NCI-H524 treated with DMSO at 0.1 percent for 48 hours (cell line): ENCODE data around the gene HMOX1.
"Not testable (repeated sequence)": the region's sequence is repeated elsewhere in the genome, so short reads cannot be mapped to it uniquely, and the experiment has no call there.

Experiments used
- DNase-seq: peaks from one replicate; lab custom pipeline; 2025; lab: John Stamatoyannopoulos, UW

The HMOX1 gene

DNA sequence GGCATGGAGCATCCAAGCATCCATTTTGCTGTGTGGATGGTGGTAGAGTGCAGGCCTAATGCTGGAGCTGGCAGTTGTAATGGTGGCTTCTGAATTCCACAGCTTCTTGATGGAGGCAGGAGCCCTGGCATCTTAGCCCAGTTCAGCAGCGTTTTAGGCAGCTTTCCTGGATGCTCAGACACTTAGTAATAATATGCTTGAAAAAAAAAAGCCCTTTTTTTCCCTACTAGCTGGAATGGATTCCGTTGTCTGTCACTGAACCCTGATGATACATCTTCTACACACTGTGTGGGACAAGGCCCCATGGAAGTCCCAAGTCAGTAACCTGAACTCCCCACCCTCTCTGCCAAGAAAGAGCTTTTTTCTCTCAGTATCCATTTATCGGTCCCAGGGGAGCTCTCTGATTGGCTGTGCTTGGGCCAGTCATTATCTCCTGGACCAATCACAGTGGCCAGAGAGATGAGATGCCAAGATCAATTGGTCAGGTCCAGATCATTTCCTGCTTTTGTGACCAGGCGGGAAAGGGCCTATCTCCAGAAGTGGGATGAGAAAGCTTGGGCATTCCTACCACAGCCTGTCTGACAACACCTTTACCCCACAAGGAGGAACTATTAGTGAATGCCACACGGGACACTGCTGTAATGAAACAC, 53.3 kb downstream of the HMOX1 start:
- DNase-seq = no peak

DNA sequence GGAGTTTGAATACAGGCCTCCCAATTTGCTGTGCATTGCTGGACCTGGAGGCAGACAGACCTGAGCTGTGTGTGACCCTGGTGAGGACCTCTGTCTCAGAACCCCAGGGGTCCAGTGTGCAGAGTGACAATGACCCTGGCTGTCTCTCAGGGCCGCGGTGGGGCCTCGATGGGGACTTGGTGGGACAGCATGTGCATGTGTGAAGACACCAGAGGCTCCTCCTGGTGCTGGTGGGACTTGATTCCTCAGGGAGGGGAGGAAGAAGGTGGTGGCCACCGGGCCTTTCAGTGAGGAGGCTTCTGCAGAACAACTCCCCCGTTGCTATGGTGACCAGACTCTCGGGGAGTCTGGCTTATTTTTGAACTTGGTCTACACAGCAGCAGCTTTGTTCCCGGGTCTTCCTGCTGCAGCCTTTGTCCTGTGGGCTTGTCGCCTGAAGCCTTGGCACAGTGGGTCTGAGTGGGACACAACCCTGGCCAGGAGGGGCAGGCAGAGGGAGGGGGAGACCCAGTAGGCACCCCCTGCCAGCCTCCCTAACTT, 54.4 kb downstream of the HMOX1 start:
- no peak for DNase-seq

DNA sequence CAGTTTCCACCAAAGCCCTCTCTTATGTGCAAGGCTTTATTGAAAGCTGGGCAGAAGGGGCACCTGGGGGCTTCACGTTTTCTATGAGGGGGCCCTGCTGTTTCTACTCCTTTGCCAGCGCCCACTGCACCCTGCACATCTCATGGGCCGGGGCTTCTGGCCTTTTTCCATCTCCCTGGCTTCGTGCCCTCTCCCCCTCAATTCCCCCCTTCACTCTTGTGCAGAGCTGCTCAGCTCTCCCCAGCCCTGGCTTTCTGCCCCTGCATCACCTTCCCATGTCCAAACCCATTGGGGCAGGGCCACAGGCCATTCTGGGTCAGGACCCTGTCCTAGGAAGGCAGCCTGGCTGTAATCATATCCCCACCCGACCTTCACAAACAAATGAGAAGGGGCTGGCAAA, 55.5 kb downstream of the HMOX1 start:
- no peak for DNase-seq

DNA sequence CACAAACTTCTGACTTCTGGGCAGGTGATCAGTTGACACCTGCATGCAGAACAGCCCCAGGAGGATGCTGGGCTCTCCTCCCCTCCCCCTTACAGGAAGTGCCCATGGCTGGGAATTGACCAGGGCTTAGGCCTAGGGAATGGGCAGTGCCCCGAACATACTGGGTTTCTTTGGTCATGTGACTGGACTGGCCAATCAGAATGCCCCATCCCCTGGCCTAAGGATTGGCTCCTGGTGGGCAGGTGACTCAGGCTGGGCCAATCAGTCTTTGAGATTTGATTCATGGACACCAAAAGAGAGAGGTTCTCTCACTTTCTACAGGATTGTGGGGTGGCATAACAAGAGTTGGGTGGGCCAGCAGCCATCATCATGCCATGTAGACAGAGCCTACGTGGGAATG, 56.2 kb downstream of the HMOX1 start:
- DNase-seq = no peak

- not testable (repeated sequence) for DNase-seq
Observed at GRCh38 chr22:35438673-35439364, 57.9 kb downstream of the HMOX1 start.

DNA sequence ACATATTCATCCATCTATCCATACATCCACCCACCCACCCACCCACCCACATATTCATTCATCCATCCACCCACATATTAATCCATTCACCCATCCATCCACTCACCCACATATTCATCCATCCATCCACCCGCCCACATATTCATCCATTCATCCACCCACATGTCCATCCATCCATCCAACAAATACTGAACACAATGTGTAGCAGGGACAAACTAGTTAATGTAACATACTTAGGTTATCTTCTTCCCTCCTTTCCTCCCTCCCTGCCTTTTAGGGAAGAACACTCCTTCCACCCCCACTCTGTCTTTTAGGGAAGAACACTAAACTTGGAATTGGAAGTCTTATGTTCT, 58.4 kb downstream of the HMOX1 start:
- no peak for DNase-seq

GRCh38 chr22:35440129-35440528, 59.2 kb downstream of the HMOX1 start:
- no peak for DNase-seq

- DNase-seq = no peak
Observed at GRCh38 chr22:35441489-35442100, 60.7 kb downstream of the HMOX1 start.

DNA sequence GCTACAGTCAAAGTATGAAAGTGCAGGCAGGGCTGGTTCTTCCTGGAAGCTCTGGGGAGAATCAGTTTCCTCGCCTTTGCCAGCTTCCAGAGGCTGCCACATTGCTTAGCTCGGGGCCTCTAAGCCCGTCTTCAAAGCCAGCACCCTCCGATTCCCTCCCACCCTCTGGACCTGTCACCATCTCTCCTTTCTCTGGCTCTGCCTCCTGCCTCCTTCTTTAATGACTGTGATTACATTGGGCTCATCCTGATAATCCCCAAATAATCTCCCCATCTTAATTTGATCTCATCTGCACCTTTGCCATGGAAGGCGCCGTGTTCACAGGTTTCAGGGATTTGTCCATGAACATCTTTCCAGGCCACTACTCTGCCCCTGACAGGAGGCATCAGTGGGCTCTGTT, 61.6 kb downstream of the HMOX1 start:
- no peak for DNase-seq

- DNase-seq = no peak
Observed at GRCh38 chr22:35443338-35443737, 62.4 kb downstream of the HMOX1 start.
